Bronchial epithelial cell (primary cell): Measurements from ENCODE around the gene RSRC1. TPM values are rescaled to one million over a fixed set of nuclear protein-coding genes. Genes with fewer than 3 reads are reported as not detected.

Experiments
- DNase-seq: peaks from one replicate; pipeline ENCODE4 v3.0.0-alpha.2; 2010; ENCODE audit warnings: low read depth
- FAIRE-seq: peaks from 2 replicates; lab custom pipeline; 2011; peaks lifted over from hg19 to GRCh38; lab: Jason Lieb, UNC
- H3K27me3 ChIP-seq: 2 replicates; pipeline ENCODE4 v1.5.1; 2011; ENCODE audit warnings: low read length; ENCODE audit not compliant: control insufficient read depth, insufficient read depth
- H3K36me3 ChIP-seq: 2 replicates; pipeline ENCODE4 v1.5.1; 2011; ENCODE audit warnings: low read length; ENCODE audit not compliant: control insufficient read depth, insufficient read depth
- H3K4me3 ChIP-seq: 2 replicates; pipeline ENCODE4 v1.5.1; 2011; ENCODE audit warnings: mild to moderate bottlenecking, low read depth, low read length, control low read depth
- total RNA-seq: library from RNA; depleted of rRNA; stranded (reverse); fragments of >200 nt; gene quantifications from 2 replicates; pipeline ENCODE4 v1.2.1, GENCODE V29; 2014
- TF ChIP-seq, protein P1 (sequence below): IDR thresholded peaks from 2 replicates; pipeline ENCODE4 v1.5.1; 2011; ENCODE audit warnings: mild to moderate bottlenecking, moderate library complexity, low read length, control low read depth, inconsistent platforms; ENCODE audit not compliant: insufficient read depth, severe bottlenecking

RSRC1 gene
- total RNA-seq, 1 donor from 2014 or later, result 20.8 TPM

DNA sequence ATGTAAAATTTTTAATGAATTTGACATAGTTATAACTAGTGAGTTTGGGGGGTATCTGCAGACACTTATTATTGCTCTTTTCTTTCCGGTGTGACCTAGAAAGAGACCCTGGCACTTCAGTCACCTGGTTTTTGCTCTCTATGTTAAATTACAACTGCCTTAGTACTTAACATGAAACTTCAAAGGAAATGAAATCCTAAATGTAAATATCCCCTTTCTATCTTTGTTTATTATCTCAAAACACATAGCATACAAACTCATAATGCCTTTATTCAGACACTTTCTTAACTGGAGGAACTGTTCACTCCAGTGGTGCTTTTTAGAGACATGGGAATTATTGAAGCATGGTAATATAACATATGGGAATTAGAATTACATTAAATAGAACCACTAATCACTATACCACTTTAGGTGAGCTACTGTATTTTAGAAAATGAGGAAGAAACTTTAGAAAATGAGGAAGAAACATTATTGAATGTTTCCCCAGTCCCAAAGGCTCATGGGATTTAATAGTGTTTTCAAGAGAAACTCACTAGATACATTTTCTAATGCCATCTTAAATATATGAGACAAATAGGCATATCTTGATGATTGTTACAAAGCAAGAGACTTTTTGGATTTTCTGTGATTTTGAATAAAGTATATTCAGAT, 341.6 kb downstream of the RSRC1 start:
- TF ChIP-seq, protein P1, sequence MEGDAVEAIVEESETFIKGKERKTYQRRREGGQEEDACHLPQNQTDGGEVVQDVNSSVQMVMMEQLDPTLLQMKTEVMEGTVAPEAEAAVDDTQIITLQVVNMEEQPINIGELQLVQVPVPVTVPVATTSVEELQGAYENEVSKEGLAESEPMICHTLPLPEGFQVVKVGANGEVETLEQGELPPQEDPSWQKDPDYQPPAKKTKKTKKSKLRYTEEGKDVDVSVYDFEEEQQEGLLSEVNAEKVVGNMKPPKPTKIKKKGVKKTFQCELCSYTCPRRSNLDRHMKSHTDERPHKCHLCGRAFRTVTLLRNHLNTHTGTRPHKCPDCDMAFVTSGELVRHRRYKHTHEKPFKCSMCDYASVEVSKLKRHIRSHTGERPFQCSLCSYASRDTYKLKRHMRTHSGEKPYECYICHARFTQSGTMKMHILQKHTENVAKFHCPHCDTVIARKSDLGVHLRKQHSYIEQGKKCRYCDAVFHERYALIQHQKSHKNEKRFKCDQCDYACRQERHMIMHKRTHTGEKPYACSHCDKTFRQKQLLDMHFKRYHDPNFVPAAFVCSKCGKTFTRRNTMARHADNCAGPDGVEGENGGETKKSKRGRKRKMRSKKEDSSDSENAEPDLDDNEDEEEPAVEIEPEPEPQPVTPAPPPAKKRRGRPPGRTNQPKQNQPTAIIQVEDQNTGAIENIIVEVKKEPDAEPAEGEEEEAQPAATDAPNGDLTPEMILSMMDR, result no peak

DNA sequence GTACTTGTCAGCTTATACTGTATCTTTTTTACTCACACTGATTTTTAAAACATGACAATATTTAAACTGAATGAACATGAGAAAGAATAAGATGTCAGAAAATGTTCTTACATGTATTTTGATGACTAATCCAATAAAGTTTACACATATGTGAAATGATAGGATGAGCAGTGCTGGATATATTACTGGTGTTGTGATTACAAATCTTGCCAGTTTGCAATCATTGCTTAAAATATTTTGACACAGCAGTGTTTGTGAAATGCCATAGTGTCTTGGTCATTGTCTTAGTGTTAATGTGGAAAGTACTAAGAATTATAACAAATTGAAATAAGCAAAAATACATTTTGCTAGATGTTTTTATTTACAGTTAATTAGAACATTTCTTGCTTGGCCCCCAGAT, 342.4 kb downstream of the RSRC1 start:
- Histone ChIP-seq H3K27me3 (no peaks in the 10 kb centered on the region), H3K4me3 (no peak overlapping the region), H3K36me3 (no peaks in the 10 kb centered on the region)
- DNase-seq, result peak; percentile 75
- TF ChIP-seq, protein P1, result no peak
- FAIRE-seq, result no peak

More for the DNA sequence above, 341.6 kb downstream of the RSRC1 start:
- H3K27me3 ChIP-seq, result no peaks in the 10 kb centered on the region
- H3K36me3 ChIP-seq, result no peaks in the 10 kb centered on the region
- no peak for FAIRE-seq
- no peak for DNase-seq
- H3K4me3 ChIP-seq, result no peak overlapping the region

DNA sequence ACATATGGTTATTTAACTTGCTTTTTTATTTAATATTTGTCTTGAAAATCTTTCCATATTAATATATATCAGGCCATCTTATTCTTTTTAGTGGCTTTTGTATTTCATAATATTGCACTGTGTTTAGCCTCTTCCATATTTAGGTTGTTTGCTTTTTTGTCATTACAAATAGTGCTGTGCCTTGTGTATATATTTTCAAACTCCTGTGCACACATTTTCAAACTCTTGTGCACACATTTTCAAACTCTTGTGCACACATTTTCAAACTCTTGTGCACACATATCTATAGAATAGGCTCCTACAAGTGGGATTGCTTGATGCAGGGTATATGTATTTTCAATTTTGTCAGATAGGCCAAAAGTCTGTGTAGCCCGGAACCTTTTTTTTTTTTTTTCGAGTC, 343.1 kb downstream of the RSRC1 start:
- TF ChIP-seq, protein P1, result no peak
- no peak overlapping the region for H3K4me3 ChIP-seq
- H3K27me3 ChIP-seq, result no peaks in the 10 kb centered on the region
- H3K36me3 ChIP-seq, result no peaks in the 10 kb centered on the region
- FAIRE-seq, result no peak
- no peak for DNase-seq

DNA sequence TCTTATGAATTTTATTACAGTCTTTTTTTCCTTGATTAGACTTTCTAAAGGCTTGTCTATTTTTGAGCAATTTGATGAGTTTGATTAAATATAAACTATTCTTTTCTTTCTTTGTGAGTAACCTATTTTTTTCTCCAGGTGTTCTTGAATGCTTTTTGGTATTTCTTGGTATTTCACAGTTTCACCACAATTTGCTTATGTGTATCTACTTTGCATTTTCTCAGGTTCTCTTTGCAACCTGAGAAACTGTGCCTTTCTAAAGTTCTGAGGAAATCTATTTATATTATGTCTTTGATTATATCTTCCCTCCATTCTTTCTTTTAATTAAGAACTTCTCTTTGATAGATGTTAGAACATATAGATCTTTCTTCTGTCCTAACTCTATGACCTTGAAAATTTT, 344.0 kb downstream of the RSRC1 start:
- FAIRE-seq (no peak), DNase-seq (no peak)
- TF ChIP-seq, protein P1, result no peak
- Histone ChIP-seq H3K36me3 (no peaks in the 10 kb centered on the region), H3K27me3 (no peaks in the 10 kb centered on the region), H3K4me3 (no peak overlapping the region)

DNA sequence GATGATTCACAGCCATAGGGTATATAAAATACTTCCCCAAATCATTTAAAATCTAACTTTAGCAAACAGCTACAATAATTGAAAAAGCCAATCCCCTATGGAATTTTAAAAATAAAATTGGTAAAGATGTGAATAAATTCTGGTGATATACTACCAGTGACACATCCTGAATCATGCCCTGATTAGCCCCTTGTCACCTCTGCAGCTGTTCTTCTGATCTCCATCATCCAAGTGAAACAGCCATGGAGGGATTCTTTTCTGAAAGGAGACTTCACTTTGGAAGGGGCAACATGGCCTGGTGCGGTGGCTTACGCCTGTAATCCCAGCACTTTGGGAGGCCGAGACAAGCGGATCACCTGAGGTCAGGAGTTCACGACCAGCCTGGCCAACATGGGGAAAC, 345.5 kb downstream of the RSRC1 start:
- TF ChIP-seq, protein P1, result no peak
- Histone ChIP-seq H3K36me3 (no peaks in the 10 kb centered on the region), H3K4me3 (no peak overlapping the region), H3K27me3 (no peaks in the 10 kb centered on the region)
- DNase-seq, result no peak
- FAIRE-seq, result no peak

DNA sequence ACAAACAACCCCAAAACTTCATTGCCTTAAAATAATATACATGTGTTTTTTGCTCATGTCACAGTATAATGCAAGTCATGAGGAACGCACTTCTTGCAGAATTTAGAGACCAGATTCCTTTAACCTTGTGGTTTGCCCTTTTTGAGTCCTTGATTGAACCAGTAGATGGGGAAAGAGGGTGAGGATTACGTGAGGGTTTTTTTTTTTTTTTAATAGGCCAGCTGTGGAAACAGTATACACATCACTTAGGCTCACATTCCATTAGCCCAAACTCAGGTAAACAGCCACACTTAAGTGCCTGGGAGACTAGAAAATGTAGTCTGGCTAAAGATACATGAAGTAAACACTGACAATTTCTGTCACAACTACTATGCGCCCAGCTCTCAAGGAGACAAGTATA, 346.2 kb downstream of the RSRC1 start:
- DNase-seq, result no peak
- Histone ChIP-seq H3K27me3 (no peaks in the 10 kb centered on the region), H3K4me3 (no peak overlapping the region), H3K36me3 (no peaks in the 10 kb centered on the region)
- no peak for FAIRE-seq
- TF ChIP-seq, protein P1, result no peak
